WTC11 (cell line): ENCODE results near the gene ACTN1. TPM values are rescaled to one million over a fixed set of nuclear protein-coding genes. Genes with fewer than 3 reads are reported as not detected.

Experiments
- ATAC-seq: fragments of 200-7000 bp; cut with Tn5 transposase; 2 replicates; pipeline ENCODE4 v1.10.0; 2021; ENCODE audit warnings: mild to moderate bottlenecking, moderate library complexity
- CTCF ChIA-PET: fragments of 300-600 bp; sonication (Branson Sonifier 250); formaldehyde crosslinking; loops from one replicate; lab custom pipeline; 2021; ENCODE audit warnings: antibody characterized with exemption; lab: Charles Lee
- POLR2A ChIA-PET: fragments of 350-600 bp; sonication (Branson Sonifier 250); formaldehyde crosslinking; loops from one replicate; lab custom pipeline; 2021; ENCODE audit warnings: antibody characterized with exemption; lab: Charles Lee
- DNase-seq: peaks from one replicate; pipeline ENCODE4 v3.0.0; 2021; ENCODE audit warnings: low spot score
- H3K27ac Mint-ChIP-seq: 2 replicates; pipeline ENCODE4 v1.8.0; 2021; ENCODE audit warnings: mixed read lengths
- H3K27me3 Mint-ChIP-seq: 2 replicates; pipeline ENCODE4 v1.8.0; 2021; ENCODE audit warnings: low read depth, mild to moderate bottlenecking, moderate library complexity, mixed read lengths
- H3K36me3 Mint-ChIP-seq: 2 replicates; pipeline ENCODE4 v1.8.0; 2021; ENCODE audit warnings: mixed read lengths
- H3K4me1 Mint-ChIP-seq: 2 replicates; pipeline ENCODE4 v1.8.0; 2022; ENCODE audit warnings: mixed read lengths
- H3K4me3 Mint-ChIP-seq: 2 replicates; pipeline ENCODE4 v1.8.0; 2021; ENCODE audit warnings: mild to moderate bottlenecking, moderate library complexity, mixed read lengths
- H3K9me3 Mint-ChIP-seq: 2 replicates; pipeline ENCODE4 v1.8.0; 2021; ENCODE audit warnings: mixed read lengths
- CBFB ChIP-seq: sonication (generic); formaldehyde crosslinking; IDR thresholded peaks from 2 replicates; pipeline ENCODE4 v1.8.1; 2022; ENCODE audit warnings: mild to moderate bottlenecking, low read depth, missing genetic modification reagents
- ELF4 ChIP-seq: sonication (generic); formaldehyde crosslinking; IDR thresholded peaks from 2 replicates; pipeline ENCODE4 v1.8.1; 2022; ENCODE audit warnings: low read depth, mild to moderate bottlenecking, moderate library complexity, missing genetic modification reagents
- ESRRA ChIP-seq: sonication (generic); formaldehyde crosslinking; IDR thresholded peaks from 2 replicates; pipeline ENCODE4 v1.8.1; 2022; ENCODE audit warnings: mild to moderate bottlenecking, missing genetic modification reagents, borderline replicate concordance
- IRF2 ChIP-seq: sonication (generic); formaldehyde crosslinking; IDR thresholded peaks from 2 replicates; pipeline ENCODE4 v1.8.0; 2022; ENCODE audit warnings: low read depth, missing genetic modification reagents, borderline replicate concordance
- NR3C1 ChIP-seq: sonication (generic); formaldehyde crosslinking; conservative IDR thresholded peaks from 2 replicates; pipeline ENCODE4 v1.8.1; 2023; ENCODE audit warnings: low read depth, mild to moderate bottlenecking, missing genetic modification reagents
- OVOL2 ChIP-seq: fragments of 250-450 bp; sonication (Bioruptor Pico); IDR thresholded peaks from 2 replicates; pipeline ENCODE4 v1.9.0; 2021; ENCODE audit warnings: mild to moderate bottlenecking, borderline replicate concordance
- RELA ChIP-seq: sonication (generic); formaldehyde crosslinking; IDR thresholded peaks from 2 replicates; pipeline ENCODE4 v1.8.1; 2022; ENCODE audit warnings: missing genetic modification reagents, mild to moderate bottlenecking, borderline replicate concordance
- TP53 ChIP-seq: sonication (generic); formaldehyde crosslinking; IDR thresholded peaks from 2 replicates; pipeline ENCODE4 v1.8.1; 2023; ENCODE audit warnings: mild to moderate bottlenecking, missing genetic modification reagents
- ZNF232 ChIP-seq: sonication (generic); formaldehyde crosslinking; IDR thresholded peaks from 2 replicates; pipeline ENCODE4 v1.8.0; 2022; ENCODE audit warnings: mild to moderate bottlenecking, missing genetic modification reagents
- ZNF317 ChIP-seq: sonication (generic); formaldehyde crosslinking; IDR thresholded peaks from 2 replicates; pipeline ENCODE4 v1.8.1; 2023; ENCODE audit warnings: low read depth, mild to moderate bottlenecking, moderate library complexity, missing genetic modification reagents, borderline replicate concordance
- ZNF416 ChIP-seq: fragments of 250-450 bp; sonication (Bioruptor Pico); IDR thresholded peaks from 2 replicates; pipeline ENCODE4 v1.9.0; 2021; ENCODE audit warnings: mild to moderate bottlenecking, inconsistent platforms
- total RNA-seq: library from RNA; stranded (reverse); gene quantifications from 3 replicates; pipeline ENCODE4 v1.2.3, GENCODE V29; 2021
- TF ChIP-seq, protein P1 (sequence below): sonication (generic); formaldehyde crosslinking; IDR thresholded peaks from 2 replicates; pipeline ENCODE4 v1.8.1; 2023; ENCODE audit warnings: mild to moderate bottlenecking, missing genetic modification reagents, moderate library complexity
- TF ChIP-seq, protein P2 (sequence below): sonication (generic); formaldehyde crosslinking; IDR thresholded peaks from 2 replicates; pipeline ENCODE4 v1.8.0; 2022; ENCODE audit warnings: mild to moderate bottlenecking, missing genetic modification reagents
- TF ChIP-seq, protein P3 (sequence below): sonication (generic); formaldehyde crosslinking; IDR thresholded peaks from 2 replicates; pipeline ENCODE4 v1.8.0; 2022; ENCODE audit warnings: mild to moderate bottlenecking, missing genetic modification reagents
- TF ChIP-seq, protein P4 (sequence below): sonication (generic); formaldehyde crosslinking; IDR thresholded peaks from 2 replicates; pipeline ENCODE4 v1.8.1; 2023; ENCODE audit warnings: mild to moderate bottlenecking, missing genetic modification reagents, borderline replicate concordance

Gene ACTN1
- total RNA-seq, 1 experiment from 2014 or later, result 196 TPM

DNA sequence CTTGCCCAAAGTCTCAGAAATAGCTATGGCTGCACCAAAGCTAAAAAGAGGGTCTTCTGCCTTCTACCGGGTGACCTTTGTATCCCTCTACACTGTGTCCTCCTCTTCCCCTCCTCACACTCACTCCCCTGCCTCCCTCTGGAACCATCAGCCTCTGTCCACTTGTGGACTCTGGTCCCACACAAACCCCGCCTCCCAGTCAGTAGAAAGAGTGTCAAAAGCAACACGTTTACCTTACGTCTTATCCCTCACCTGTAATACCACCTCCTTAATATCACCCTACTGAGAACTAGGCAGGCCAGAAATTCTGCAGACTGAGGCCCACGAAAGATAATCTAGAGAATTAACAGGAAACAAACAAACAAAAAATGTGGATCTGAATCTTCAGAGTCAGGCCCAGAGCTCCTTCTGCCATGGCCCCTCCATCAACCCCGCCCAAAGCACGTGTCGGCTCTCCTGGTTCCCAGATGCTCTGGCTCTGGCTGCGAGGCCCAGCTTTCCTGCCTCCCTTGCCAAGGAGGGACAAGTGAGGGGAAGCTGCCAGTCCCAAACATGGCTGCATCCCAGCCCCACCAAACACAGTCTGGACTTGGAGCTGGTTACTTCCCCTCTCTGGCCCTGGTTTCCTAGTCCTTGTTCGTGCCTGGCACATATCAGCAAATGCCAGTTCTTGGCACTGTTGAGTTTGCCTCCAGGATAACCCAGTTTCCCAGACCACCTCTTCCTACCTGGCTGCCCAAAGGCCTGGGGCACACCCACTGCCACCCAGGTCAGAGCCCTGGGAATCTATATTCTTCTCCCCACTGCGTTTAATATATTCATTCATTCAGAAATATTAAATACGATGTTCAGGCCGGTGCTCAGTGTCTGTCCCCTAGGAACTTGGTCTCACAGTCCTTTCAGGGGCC lies 2.7 kb downstream of the ACTN1 start (continued):
- TF ChIP-seq ZNF232 (CRISPR knock-in tag) (no peak), ZNF416 (CRISPR knock-in tag) (no peak), ELF4 (CRISPR knock-in tag) (no peak)
- TF ChIP-seq, protein P1, sequence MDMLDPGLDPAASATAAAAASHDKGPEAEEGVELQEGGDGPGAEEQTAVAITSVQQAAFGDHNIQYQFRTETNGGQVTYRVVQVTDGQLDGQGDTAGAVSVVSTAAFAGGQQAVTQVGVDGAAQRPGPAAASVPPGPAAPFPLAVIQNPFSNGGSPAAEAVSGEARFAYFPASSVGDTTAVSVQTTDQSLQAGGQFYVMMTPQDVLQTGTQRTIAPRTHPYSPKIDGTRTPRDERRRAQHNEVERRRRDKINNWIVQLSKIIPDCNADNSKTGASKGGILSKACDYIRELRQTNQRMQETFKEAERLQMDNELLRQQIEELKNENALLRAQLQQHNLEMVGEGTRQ (CRISPR knock-in tag), result no peak

DNA sequence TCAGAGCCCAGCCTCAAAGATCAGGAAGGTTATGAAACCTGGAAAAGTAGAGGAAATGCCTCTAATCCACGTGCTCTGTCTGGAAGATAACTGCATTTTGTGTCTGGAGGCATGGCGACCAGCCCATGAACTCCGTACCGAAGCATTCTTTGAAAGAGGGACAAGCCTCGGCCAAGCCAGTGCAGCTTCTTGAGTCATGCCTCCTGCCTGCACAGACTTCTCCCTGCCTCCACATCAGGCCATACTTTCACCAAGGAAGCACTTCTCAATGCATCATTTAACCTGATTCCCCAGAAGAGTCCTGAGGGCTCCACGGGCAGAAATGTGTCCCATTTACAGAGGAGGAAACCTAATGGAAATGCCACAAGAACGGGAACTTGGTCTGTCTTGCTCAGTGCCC lies 3.4 kb downstream of the ACTN1 start:
- Mint-ChIP-seq H3K27me3 (no peaks in the 10 kb centered on the region), H3K4me1 (peaks cover 46% of the 10 kb centered on the region), H3K27ac (peak overlapping the region; percentile 27), H3K9me3 (no peaks in the 10 kb centered on the region), H3K36me3 (peaks cover 32% of the 10 kb centered on the region), H3K4me3 (peak overlapping the region; percentile 13; the same call in 1 of the 2 replicates)
- CTCF ChIA-PET, result interaction anchor here (0.8 to 2.0 kb wide), 4 partner anchors 27 to 132 kb away, joined by 3 to 5 read pairs (median 3); no protein-coding TSS in a partner anchor
- TF ChIP-seq RELA (CRISPR knock-in tag), result no peak
- TF ChIP-seq, protein P2, sequence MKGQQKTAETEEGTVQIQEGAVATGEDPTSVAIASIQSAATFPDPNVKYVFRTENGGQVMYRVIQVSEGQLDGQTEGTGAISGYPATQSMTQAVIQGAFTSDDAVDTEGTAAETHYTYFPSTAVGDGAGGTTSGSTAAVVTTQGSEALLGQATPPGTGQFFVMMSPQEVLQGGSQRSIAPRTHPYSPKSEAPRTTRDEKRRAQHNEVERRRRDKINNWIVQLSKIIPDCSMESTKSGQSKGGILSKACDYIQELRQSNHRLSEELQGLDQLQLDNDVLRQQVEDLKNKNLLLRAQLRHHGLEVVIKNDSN, result no peak
- TF ChIP-seq, protein P1 (CRISPR knock-in tag), result no peak
- ATAC-seq, result no peak
- DNase-seq, result no peak
- POLR2A ChIA-PET, result no interaction called here

DNA sequence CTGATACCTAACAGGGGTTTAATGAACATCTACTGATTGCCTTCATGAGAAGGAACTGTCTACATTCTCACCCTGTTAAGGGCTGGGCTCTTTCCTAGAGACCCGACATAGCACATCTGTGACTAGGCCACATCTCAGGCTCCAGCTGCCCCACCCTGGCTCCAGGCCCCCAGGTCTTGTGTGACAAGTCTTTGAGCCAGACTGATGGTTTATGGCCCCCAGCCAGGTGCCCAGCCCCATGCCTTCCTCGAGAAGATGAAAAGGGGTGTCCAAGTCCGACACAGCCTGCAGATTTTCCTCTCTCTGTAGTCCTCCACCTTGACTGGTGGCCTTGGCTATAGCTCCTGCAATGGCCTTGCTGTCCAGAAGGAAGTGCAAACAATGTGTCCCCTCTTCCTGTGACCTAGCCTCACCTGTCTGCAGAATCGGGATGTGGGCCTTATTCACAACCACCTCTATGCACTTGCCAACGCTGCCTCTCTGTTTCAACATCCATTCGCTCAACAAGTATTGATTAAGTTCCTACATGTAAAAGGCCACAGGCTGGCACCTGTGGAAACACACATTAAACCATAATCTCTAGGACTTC lies 4.2 kb downstream of the ACTN1 start:
- CTCF ChIA-PET, result interaction anchor here (2.0 kb wide), 1 partner anchor 82 kb away, joined by 5 read pairs; no protein-coding TSS in a partner anchor
- TF ChIP-seq ZNF416 (CRISPR knock-in tag), result no peak
- TF ChIP-seq, protein P1 (CRISPR knock-in tag), result no peak
- no peak for TF ChIP-seq NR3C1 (CRISPR knock-in tag)
- TF ChIP-seq TP53 (CRISPR knock-in tag), result no peak
- TF ChIP-seq CBFB, result no peak
- TF ChIP-seq ZNF317 (CRISPR knock-in tag), result no peak
- Mint-ChIP-seq H3K36me3 (peaks cover 32% of the 10 kb centered on the region), H3K27ac (no peak overlapping the region), H3K4me3 (no peak overlapping the region), H3K9me3 (no peaks in the 10 kb centered on the region), H3K4me1 (peaks cover 47% of the 10 kb centered on the region), H3K27me3 (no peaks in the 10 kb centered on the region)
- ATAC-seq (no peak), DNase-seq (no peak)
- POLR2A ChIA-PET, result no interaction called here

DNA sequence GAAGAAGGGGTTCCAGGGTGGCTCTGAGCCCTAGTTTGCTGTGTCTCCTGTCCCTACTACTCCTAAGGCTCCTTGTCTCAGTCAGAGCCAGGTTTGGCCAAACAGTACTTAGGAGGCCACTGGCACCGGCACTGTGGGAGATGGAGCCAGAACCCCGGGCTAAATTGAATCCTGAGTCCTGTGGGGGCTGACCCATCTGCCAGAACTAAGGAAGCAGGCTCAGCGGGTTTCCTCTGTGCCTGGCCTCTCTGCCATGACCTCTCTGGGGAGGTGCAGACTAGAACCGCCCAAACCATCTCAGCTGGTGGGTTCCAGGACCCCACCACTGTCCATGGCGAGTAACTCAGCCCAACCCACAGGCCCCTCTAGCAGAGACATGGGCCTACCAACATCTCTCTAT lies 5.5 kb downstream of the ACTN1 start:
- Mint-ChIP-seq H3K36me3 (peaks cover 32% of the 10 kb centered on the region), H3K9me3 (no peaks in the 10 kb centered on the region), H3K27ac (no peak overlapping the region), H3K27me3 (no peaks in the 10 kb centered on the region), H3K4me3 (no peak overlapping the region), H3K4me1 (peaks cover 60% of the 10 kb centered on the region)
- DNase-seq, result no peak
- ATAC-seq, result no peak
- POLR2A ChIA-PET, result no interaction called here
- CTCF ChIA-PET, result no interaction called here
- TF ChIP-seq ESRRA (CRISPR knock-in tag) (no peak), IRF2 (CRISPR knock-in tag) (no peak), OVOL2 (CRISPR knock-in tag) (no peak)
- TF ChIP-seq, protein P3, sequence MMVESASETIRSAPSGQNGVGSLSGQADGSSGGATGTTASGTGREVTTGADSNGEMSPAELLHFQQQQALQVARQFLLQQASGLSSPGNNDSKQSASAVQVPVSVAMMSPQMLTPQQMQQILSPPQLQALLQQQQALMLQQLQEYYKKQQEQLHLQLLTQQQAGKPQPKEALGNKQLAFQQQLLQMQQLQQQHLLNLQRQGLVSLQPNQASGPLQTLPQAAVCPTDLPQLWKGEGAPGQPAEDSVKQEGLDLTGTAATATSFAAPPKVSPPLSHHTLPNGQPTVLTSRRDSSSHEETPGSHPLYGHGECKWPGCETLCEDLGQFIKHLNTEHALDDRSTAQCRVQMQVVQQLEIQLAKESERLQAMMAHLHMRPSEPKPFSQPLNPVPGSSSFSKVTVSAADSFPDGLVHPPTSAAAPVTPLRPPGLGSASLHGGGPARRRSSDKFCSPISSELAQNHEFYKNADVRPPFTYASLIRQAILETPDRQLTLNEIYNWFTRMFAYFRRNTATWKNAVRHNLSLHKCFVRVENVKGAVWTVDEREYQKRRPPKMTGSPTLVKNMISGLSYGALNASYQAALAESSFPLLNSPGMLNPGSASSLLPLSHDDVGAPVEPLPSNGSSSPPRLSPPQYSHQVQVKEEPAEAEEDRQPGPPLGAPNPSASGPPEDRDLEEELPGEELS (CRISPR knock-in tag), result no peak
- TF ChIP-seq, protein P4, sequence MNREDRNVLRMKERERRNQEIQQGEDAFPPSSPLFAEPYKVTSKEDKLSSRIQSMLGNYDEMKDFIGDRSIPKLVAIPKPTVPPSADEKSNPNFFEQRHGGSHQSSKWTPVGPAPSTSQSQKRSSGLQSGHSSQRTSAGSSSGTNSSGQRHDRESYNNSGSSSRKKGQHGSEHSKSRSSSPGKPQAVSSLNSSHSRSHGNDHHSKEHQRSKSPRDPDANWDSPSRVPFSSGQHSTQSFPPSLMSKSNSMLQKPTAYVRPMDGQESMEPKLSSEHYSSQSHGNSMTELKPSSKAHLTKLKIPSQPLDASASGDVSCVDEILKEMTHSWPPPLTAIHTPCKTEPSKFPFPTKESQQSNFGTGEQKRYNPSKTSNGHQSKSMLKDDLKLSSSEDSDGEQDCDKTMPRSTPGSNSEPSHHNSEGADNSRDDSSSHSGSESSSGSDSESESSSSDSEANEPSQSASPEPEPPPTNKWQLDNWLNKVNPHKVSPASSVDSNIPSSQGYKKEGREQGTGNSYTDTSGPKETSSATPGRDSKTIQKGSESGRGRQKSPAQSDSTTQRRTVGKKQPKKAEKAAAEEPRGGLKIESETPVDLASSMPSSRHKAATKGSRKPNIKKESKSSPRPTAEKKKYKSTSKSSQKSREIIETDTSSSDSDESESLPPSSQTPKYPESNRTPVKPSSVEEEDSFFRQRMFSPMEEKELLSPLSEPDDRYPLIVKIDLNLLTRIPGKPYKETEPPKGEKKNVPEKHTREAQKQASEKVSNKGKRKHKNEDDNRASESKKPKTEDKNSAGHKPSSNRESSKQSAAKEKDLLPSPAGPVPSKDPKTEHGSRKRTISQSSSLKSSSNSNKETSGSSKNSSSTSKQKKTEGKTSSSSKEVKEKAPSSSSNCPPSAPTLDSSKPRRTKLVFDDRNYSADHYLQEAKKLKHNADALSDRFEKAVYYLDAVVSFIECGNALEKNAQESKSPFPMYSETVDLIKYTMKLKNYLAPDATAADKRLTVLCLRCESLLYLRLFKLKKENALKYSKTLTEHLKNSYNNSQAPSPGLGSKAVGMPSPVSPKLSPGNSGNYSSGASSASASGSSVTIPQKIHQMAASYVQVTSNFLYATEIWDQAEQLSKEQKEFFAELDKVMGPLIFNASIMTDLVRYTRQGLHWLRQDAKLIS (CRISPR knock-in tag), result no peak
